Measurements from ENCODE around the gene KIR3DL1.
A peak's percentile ranks its signal among the peaks of the same experiment; 100 is the strongest.
"Not testable (repeated sequence)": the region's sequence is repeated elsewhere in the genome, so short reads cannot be mapped to it uniquely, and the experiment has no call there.

Gene KIR3DL1

GRCh38 chr19:54817670-54818536 lies 1.6 kb downstream of the KIR3DL1 start:
- no peak for DNase-seq

- DNase-seq, result not testable (repeated sequence)
These were observed 8.1 kb downstream of the KIR3DL1 start for GRCh38 chr19:54824416-54824815.

DNA sequence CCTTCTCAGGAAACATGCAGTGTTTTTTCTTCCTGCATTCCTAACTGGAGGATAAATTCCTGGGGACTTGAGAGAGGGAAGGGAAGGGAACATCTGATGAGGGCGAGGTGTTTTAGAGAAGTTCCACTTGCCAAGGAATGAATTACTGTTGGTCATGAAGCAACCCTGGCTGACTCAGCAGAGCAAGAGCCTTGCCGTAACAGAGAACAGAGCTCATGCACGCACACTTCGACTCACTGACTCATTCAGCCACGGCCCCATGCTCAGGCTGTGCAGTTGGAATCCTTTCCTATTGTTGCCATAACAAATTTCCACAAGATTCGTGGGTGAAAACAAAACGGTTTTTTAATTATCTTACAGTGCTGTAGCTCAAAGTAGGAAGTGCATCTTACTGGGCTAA lies 9.1 kb downstream of the KIR3DL1 start:
- DNase-seq, result not testable (repeated sequence)

- not testable (repeated sequence) for DNase-seq
These were observed 11.8 kb downstream of the KIR3DL1 start for GRCh38 chr19:54828064-54828463.

GRCh38 chr19:54832496-54832895 lies 16.2 kb downstream of the KIR3DL1 start, which contains the start of gene KIR2DS4:
TSS of gene KIR2DS4 (plus strand) at chr19:54832676.
- not testable (repeated sequence) for DNase-seq

GRCh38 chr19:54835126-54835525 lies 18.9 kb downstream of the KIR3DL1 start:
- not testable (repeated sequence) for DNase-seq

- DNase-seq, result not testable (repeated sequence)
These were observed 21.3 kb downstream of the KIR3DL1 start for GRCh38 chr19:54837522-54837921.

- not testable (repeated sequence) for DNase-seq
These were observed 26.9 kb downstream of the KIR3DL1 start for GRCh38 chr19:54843171-54843570.

- DNase-seq, result not testable (repeated sequence)
These were observed 33.9 kb downstream of the KIR3DL1 start, which contains the start of gene KIR3DL2 for GRCh38 chr19:54850061-54850640. TSS of gene KIR3DL2 (plus strand) at chr19:54850443. CDS start at chr19:54850476, 33 bp downstream.

GRCh38 chr19:54850930-54851329 lies 34.7 kb downstream of the KIR3DL1 start:
- no peak for DNase-seq

- DNase-seq, result no peak
These were observed 35.1 kb downstream of the KIR3DL1 start for GRCh38 chr19:54851353-54851752.

- DNase-seq, result not testable (repeated sequence)
These were observed 39.0 kb downstream of the KIR3DL1 start for GRCh38 chr19:54855241-54855640.

DNA sequence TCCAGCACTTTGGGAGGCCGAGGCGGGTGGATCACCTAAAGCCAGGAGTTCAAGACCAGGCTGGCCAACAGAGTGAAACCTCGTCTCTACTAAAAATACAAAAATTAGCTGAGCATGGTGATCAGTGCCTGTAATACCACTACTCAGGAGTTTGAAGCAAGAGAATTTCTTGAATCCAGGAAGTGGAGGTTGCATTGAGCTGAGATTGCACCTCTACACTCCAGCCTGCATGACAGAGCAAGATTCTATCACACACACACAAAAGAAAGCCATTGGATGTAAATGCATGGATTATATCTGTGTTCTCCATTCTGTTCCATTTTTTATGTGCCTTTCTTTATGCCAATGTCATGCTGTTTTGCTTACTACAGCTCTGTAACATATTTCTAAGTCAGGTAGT lies 42.2 kb downstream of the KIR3DL1 start:
- not testable (repeated sequence) for DNase-seq

DNA sequence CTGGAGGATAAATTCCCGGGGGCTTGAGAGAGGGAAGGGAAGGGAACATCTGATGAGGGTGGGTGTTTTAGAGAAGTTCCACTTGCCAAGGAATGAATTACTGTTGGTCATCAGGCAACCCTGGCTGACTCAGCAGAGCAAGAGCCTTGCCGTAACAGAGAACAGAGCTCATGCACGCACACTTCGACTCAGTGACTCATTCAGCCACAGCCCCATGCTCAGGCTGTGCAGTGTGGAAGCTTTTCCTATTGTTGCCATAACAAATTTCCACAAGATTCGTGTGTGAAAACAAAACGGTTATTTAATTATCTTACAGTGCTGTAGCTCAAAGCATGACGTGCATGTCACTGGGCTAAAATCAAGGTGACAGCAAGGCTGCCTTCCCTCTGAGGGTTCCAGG lies 43.2 kb downstream of the KIR3DL1 start:
- DNase-seq, result not testable (repeated sequence)

- not testable (repeated sequence) for DNase-seq
These were observed 47.2 kb downstream of the KIR3DL1 start for GRCh38 chr19:54863459-54863858.

DNA sequence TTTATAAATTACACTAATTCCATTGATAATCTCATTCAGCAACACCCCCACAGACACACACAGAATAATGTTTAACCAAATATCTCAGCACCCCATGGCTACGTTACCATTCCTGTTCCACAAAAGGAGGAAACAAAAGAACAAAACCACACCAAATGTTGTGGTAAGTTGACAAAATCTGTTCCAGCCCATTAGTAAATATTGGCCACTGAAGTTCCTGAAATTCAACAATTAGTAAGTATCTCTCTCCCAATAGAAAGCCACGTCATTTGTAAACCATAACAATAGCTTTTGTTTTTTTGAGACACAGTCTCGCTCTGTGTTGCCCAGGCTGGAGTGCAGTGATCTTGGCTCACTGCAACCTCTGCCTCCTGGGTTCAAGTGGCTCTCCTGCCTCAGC lies 55.4 kb downstream of the KIR3DL1 start:
- no peak for DNase-seq

- DNase-seq, result peak; percentile 43
These were observed 57.7 kb downstream of the KIR3DL1 start, which contains the start of gene FCAR for GRCh38 chr19:54873990-54874389. TSS of gene FCAR (plus strand) at chr19:54874235. CDS start at chr19:54874290, 55 bp downstream.

- no peak for DNase-seq
These were observed 59.2 kb downstream of the KIR3DL1 start for GRCh38 chr19:54875506-54875905.

DNA sequence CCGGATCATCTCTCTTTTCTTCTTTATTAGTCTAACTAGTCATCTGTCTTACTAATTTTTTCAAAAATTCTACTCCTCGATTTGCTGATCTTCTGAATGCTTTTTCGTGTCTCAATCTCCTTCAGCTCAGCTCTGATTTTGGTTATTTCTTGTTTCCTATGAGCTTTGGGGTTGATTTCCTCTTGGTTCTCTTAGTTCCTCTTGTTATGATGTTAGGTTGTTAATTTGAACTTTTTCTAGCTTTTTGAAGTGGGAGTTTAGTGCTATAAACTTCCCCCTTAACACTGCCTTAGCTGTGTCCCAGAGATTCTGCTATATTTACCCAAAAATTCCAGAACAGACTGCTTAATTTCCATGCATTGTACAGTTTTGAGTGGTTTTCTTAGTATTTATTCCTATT lies 61.2 kb downstream of the KIR3DL1 start:
- no peak for DNase-seq

Measured in femur (tissue), 1 donor.